Measurements from ENCODE around the gene WDR41. TPM values are rescaled to one million over a fixed set of nuclear protein-coding genes. Genes with fewer than 3 reads are reported as not detected.
A peak's percentile ranks its signal among the peaks of the same experiment; 100 is the strongest.
"Not testable (repeated sequence)": the region's sequence is repeated elsewhere in the genome, so short reads cannot be mapped to it uniquely, and the experiment has no call there.

WDR41 gene
- total RNA-seq, 2 experiments from 2014 or later = 30.5 to 32.6 TPM

DNA sequence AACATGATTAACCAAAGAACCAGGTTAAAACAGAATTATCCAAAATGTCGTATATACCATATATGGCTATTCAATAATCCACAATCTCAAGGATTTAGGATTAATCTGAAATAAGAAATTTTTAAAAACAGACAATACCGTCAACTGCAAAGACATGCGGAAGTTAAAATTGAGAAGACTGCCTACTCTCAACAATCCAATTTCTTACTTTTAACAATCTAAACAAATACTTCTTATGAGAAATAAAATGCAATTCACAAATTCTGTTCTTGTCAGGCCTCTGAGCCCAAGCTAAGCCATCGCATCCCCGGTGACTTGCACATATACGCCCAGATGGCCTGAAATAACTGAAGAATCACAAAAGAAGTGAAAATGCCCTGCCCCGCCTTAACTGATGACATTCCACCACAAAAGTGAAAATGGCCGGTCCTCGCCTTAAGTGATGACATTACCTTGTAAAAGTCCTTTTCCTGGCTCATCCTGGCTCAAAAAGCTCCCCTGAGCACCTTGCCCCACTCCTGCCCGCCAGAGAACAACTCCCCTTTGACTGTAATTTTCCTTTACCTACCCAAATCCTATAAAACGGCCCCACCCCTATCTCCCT lies 1.3 kb downstream of the WDR41 start:
- H3K9me3 Mint-ChIP-seq, POLR2A ChIA-PET, H3K36me3 Mint-ChIP-seq, H3K27me3 Mint-ChIP-seq: not testable (repeated sequence)
- DNase-seq = peak; percentile 20
- intact Hi-C loops (cut with micrococcal nuclease) = loop anchor here (5.0 to 10.0 kb wide), 3 partner anchors 114 to 804 kb away; partner anchors contain the start of gene AP3B1
- CTCF ChIA-PET = interaction anchor here (0.9 to 3.6 kb wide), 3 partner anchors 65 to 346 kb away, joined by 3 to 65 read pairs (median 15); no protein-coding TSS in a partner anchor
- Mint-ChIP-seq H3K27ac (peak overlapping the region; percentile 55), H3K4me1 (ENCODE audit: low read depth) (peaks cover 23% of the 10 kb centered on the region), H3K4me3 (peak overlapping the region; percentile 76)

DNA sequence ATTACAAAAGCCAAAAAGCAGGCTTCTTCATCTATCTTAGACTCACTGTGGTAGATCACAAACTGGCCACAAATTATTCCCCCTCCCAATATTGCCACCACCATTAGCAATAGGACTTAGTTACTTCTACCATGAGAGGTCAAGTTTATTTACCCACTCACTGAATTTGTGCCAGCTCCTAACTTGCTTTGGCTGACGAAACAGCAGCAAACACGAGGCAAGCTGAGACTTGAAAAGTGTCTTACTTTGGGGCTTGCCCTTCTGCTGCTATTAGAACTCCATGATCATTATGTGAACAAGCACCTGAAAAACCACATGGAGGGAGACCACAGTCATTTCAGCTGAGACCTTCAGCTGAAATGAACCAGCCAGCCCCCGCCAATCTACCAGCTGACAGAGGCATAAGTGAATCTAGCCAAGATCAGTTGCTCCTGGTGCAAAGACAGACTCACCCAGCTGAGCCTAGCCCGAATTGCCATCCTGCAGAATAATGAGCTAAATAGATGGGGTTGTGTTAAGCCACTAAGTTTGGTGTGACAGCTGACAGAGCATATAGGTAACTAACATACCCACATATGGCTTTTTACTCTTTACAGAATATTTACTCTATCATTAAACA lies 5.7 kb downstream of the WDR41 start:
- Mint-ChIP-seq H3K4me1 (ENCODE audit: low read depth) (peaks cover 11% of the 10 kb centered on the region), H3K27ac (no peak overlapping the region), H3K4me3 (no peak overlapping the region), H3K9me3 (no peaks in the 10 kb centered on the region), H3K27me3 (no peaks in the 10 kb centered on the region), H3K36me3 (peaks cover 10% of the 10 kb centered on the region)
- DNase-seq = no peak
- intact Hi-C loops (cut with micrococcal nuclease) = no loop called here
- ChIA-PET POLR2A (no interaction called here), CTCF (interaction anchor here (1.0 kb wide), 1 partner anchor 341 kb away, joined by 3 read pairs; no protein-coding TSS in a partner anchor)

DNA sequence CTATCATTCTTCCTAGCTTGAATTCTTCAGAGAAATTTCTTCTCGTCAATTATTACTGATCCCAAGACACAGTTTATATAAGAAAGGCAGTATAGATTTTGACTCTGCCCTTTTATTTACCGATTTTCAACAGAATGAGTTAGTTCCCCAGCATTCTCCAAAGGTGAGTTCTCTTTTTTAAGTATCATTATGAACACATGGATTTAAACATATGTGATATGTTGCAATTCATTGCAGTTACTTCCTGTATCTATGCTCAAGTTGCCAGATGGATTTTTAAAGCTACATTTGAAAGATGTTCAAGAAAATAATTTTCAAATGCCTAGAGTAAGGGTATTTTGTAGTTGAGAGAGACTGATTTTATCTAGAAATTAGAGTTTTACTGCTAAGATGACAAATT lies 8.4 kb downstream of the WDR41 start:
- Mint-ChIP-seq H3K27me3 (no peaks in the 10 kb centered on the region), H3K36me3 (peaks cover 16% of the 10 kb centered on the region), H3K4me3 (no peak overlapping the region), H3K4me1 (ENCODE audit: low read depth) (no peaks in the 10 kb centered on the region), H3K9me3 (peaks cover 3% of the 10 kb centered on the region), H3K27ac (no peak overlapping the region)
- ChIA-PET CTCF (interaction anchor here (0.6 to 2.7 kb wide), 2 partner anchors 9 to 93 kb away, joined by 3 to 13 read pairs; partner anchors contain the start of gene WDR41), POLR2A (interaction anchor here (0.6 kb wide), 1 partner anchor 1048 kb away, joined by 3 read pairs; no protein-coding TSS in a partner anchor)
- intact Hi-C loops (cut with micrococcal nuclease) = no loop called here
- DNase-seq = no peak

DNA sequence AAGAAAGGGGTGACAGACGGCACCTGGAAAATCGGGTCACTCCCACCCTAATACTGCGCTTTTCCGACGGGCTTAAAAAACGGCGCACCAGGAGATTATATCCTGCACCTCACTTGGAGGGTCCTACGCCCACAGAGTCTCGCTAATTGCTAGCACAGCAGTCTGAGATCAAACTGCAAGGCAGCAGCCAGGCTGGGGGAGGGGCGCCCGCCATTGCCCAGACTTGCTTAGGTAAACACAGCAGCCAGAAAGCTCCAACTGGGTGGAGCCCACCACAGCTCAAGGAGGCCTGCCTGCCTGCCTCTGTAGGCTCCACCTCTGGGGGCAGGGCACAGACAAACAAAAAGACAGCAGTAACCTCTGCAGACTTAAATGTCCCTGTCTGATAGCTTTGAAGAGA lies 17.1 kb downstream of the WDR41 start:
- POLR2A ChIA-PET; H3K9me3 Mint-ChIP-seq; H3K27ac Mint-ChIP-seq; DNase-seq; CTCF ChIA-PET; H3K27me3 Mint-ChIP-seq; H3K4me3 Mint-ChIP-seq; intact Hi-C loops (cut with micrococcal nuclease); H3K4me1 Mint-ChIP-seq (ENCODE audit: low read depth): not testable (repeated sequence)
- peaks cover 26% of the 10 kb centered on the region for H3K36me3 Mint-ChIP-seq

DNA sequence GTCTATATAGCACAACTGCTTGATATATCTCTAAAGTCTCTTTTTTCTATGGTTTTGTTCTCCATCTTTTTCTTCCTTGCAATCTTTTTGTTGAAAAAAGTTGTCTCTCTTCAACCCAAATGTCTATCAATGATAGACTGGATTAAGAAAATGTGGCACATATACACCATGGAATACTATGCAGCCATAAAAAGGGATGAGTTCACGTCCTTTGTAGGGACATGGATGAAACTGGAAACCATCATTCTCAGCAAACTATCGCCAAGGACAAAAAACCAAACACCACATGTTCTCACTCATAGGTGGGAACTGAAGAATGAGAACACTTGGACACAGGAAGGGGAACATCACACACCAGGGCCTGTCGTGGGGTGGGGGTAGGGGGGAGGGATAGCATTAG lies 23.2 kb downstream of the WDR41 start:
- H3K4me3 Mint-ChIP-seq; H3K4me1 Mint-ChIP-seq (ENCODE audit: low read depth); intact Hi-C loops (cut with micrococcal nuclease); CTCF ChIA-PET; H3K27me3 Mint-ChIP-seq; POLR2A ChIA-PET; H3K27ac Mint-ChIP-seq; DNase-seq: not testable (repeated sequence)
- Mint-ChIP-seq H3K9me3 (peaks cover 17% of the 10 kb centered on the region), H3K36me3 (peaks cover 29% of the 10 kb centered on the region)

DNA sequence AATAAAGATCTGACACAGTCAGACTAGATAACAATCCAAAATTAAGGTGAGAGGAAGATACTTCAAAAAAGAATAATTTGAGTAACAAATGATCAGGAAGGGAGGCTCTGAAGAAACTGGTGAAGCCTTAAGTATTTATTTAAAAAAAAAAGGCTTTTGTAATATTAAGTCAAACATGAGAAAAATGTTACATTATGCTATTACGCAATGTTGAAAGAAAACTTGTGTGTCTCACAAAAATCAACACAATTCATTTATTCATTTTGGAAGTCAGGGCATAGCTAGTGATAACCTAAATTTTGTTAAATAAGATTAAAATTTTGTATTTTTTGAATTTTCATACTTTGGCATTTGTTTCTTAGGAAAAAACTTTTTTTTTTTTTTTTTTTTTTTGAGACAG lies 28.2 kb downstream of the WDR41 start:
- no peaks in the 10 kb centered on the region for H3K4me1 Mint-ChIP-seq (ENCODE audit: low read depth)
- peaks cover 8% of the 10 kb centered on the region for H3K36me3 Mint-ChIP-seq
- ChIA-PET CTCF (no interaction called here), POLR2A (no interaction called here)
- no peak for DNase-seq
- intact Hi-C loops (cut with micrococcal nuclease) = no loop called here
- no peaks in the 10 kb centered on the region for H3K27me3 Mint-ChIP-seq
- no peak overlapping the region for H3K4me3 Mint-ChIP-seq
- H3K9me3 Mint-ChIP-seq = peaks cover 2% of the 10 kb centered on the region
- H3K27ac Mint-ChIP-seq = no peak overlapping the region

DNA sequence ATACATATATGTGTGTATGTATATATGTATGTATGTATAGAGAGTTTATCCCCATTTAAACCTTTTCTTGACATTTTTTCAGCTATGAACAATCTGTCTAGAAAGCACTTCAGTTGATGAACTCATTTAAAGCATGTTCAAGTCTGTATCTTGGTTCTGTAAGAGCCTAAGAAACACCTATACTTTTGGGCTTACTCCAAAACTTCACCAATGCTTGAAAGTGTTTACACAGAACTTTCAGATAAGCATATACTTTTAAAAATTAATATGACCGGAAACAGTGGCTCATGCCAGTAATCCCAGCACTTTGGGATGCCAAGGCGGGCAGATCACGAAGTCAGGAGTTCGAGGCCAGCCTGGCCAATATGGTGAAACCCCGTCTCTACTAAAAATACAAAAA lies 30.8 kb downstream of the WDR41 start:
- CTCF ChIA-PET = no interaction called here
- no peak for DNase-seq
- H3K9me3 Mint-ChIP-seq = no peaks in the 10 kb centered on the region
- POLR2A ChIA-PET = no interaction called here
- intact Hi-C loops (cut with micrococcal nuclease) = no loop called here
- H3K4me1 Mint-ChIP-seq (ENCODE audit: low read depth) = no peaks in the 10 kb centered on the region
- no peak overlapping the region for H3K27ac Mint-ChIP-seq
- peaks cover 2% of the 10 kb centered on the region for H3K36me3 Mint-ChIP-seq
- H3K4me3 Mint-ChIP-seq = no peak overlapping the region
- no peaks in the 10 kb centered on the region for H3K27me3 Mint-ChIP-seq

DNA sequence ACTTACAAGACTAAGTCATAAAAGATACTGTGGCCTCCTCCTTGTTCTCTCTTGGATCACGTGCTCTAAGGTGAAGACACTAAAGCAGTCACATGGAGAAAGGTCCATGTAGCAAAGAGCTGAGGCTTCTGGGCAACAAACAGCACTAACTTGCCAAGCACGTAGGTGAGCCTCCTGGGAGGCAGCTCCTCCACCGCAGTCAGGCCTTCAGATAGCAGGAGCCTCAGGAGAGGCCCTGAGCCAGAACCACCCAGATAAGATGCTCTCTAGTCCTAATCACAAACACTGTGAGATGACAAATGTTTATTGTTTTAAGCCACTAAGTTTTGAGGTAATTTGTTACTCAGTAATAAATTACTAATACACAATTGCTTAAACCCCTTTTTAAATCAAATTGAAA lies 38.0 kb downstream of the WDR41 start:
- Mint-ChIP-seq H3K9me3 (no peaks in the 10 kb centered on the region), H3K27ac (no peak overlapping the region), H3K4me1 (ENCODE audit: low read depth) (no peaks in the 10 kb centered on the region), H3K27me3 (no peaks in the 10 kb centered on the region), H3K36me3 (peaks cover 14% of the 10 kb centered on the region), H3K4me3 (no peak overlapping the region)
- intact Hi-C loops (cut with micrococcal nuclease) = no loop called here
- DNase-seq = no peak
- POLR2A ChIA-PET = no interaction called here
- CTCF ChIA-PET = interaction anchor here (0.6 kb wide), 1 partner anchor 287 kb away, joined by 3 read pairs; no protein-coding TSS in a partner anchor

DNA sequence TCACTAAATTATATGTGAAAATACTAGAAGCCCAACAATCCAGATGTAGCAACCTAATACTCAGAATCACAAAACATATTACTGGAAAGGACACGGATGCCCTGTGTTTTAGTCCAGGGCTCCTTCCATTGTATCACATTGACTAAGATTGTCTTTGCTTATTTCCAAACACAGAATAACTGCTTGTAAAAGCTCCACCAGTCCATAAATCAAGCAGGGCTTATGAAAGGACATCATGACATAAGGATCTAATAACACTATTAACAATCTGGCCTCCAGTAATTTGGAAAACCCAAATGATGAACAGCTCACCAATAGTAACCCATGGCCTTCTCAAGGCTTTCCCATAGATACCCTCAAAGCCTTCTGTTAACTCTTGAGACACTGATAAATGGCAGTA lies 39.8 kb downstream of the WDR41 start:
- no peak overlapping the region for H3K4me3 Mint-ChIP-seq
- CTCF ChIA-PET = no interaction called here

DNA sequence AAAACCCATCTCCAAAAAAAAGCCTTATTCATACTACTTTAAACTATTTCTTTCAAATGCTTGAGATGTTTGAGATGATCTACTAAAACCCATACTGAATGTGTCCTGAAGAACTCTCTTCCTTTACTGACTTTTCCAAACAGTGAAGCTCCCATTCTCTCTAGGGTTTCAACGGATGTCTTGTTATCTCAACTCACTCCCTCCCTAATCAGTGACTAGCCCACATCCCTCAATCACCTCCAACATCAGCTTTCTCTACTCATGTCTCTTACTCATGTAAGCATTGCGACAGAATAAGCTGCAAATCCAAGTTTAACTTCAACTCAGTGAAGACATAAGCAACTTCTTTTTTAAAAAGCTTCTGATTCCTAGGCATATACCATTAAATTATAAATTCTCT lies 42.1 kb downstream of the WDR41 start:
- no peaks in the 10 kb centered on the region for H3K4me1 Mint-ChIP-seq (ENCODE audit: low read depth)
- no peak overlapping the region for H3K27ac Mint-ChIP-seq
- peaks cover 5% of the 10 kb centered on the region for H3K9me3 Mint-ChIP-seq
- no peak overlapping the region for H3K4me3 Mint-ChIP-seq
- intact Hi-C loops (cut with micrococcal nuclease) = no loop called here
- no peak for DNase-seq
- ChIA-PET CTCF (no interaction called here), POLR2A (no interaction called here)
- H3K27me3 Mint-ChIP-seq = no peaks in the 10 kb centered on the region
- peaks cover 42% of the 10 kb centered on the region for H3K36me3 Mint-ChIP-seq

More for the DNA sequence above, 39.8 kb downstream of the WDR41 start:
- Mint-ChIP-seq H3K4me1 (ENCODE audit: low read depth) (no peaks in the 10 kb centered on the region), H3K9me3 (peaks cover 3% of the 10 kb centered on the region), H3K27ac (no peak overlapping the region), H3K36me3 (peaks cover 27% of the 10 kb centered on the region), H3K27me3 (no peaks in the 10 kb centered on the region)
- POLR2A ChIA-PET = no interaction called here
- DNase-seq = no peak
- intact Hi-C loops (cut with micrococcal nuclease) = no loop called here

DNA sequence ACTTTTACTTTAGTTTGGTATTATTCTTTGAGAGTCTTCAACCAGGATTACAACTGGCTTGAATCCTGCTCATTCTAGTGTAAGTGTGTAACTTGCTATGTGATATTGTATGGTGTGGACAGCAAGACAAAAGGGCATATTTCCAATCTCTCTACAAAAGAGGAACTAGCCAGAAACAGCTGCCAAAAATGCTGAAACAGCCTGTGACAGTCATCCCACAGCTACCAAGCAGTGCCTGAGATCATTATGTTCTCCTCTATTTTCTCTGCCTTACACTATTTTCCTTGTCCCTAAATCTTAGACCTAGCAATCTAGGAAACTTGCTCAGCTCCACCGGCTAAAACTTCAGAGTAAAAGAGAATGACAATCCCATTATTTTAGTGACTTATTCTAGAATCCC lies 42.8 kb downstream of the WDR41 start:
- H3K36me3 Mint-ChIP-seq = peaks cover 45% of the 10 kb centered on the region
- H3K4me1 Mint-ChIP-seq (ENCODE audit: low read depth) = no peaks in the 10 kb centered on the region
- H3K27me3 Mint-ChIP-seq = no peaks in the 10 kb centered on the region
- no peak overlapping the region for H3K27ac Mint-ChIP-seq
- no peak overlapping the region for H3K4me3 Mint-ChIP-seq
- peaks cover 5% of the 10 kb centered on the region for H3K9me3 Mint-ChIP-seq
- CTCF ChIA-PET = no interaction called here
- intact Hi-C loops (cut with micrococcal nuclease) = no loop called here
- no peak for DNase-seq
- POLR2A ChIA-PET = no interaction called here

DNA sequence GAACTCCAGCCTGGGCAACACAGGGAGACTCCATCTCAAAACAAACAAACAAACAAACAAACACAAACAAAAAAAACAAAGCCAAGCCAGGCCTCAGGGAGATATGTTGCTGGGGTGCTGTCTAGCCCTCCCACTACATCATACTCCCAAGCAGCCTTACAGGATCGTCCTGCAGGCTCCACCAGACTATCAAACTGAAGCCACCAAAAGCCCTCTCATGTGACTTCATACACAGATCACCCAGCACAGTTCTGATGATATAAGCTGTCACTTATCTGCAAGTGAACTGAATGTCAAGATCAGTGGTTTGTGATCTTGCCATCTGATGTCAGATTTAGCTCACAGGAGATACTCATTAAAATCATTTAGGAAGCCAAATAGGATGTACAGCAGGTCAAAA lies 43.3 kb downstream of the WDR41 start:
- Mint-ChIP-seq H3K27ac (no peak overlapping the region), H3K9me3 (peaks cover 5% of the 10 kb centered on the region), H3K4me1 (ENCODE audit: low read depth) (no peaks in the 10 kb centered on the region), H3K36me3 (peaks cover 47% of the 10 kb centered on the region), H3K27me3 (no peaks in the 10 kb centered on the region), H3K4me3 (no peak overlapping the region)
- intact Hi-C loops (cut with micrococcal nuclease) = no loop called here
- no peak for DNase-seq
- POLR2A ChIA-PET = no interaction called here
- CTCF ChIA-PET = no interaction called here

DNA sequence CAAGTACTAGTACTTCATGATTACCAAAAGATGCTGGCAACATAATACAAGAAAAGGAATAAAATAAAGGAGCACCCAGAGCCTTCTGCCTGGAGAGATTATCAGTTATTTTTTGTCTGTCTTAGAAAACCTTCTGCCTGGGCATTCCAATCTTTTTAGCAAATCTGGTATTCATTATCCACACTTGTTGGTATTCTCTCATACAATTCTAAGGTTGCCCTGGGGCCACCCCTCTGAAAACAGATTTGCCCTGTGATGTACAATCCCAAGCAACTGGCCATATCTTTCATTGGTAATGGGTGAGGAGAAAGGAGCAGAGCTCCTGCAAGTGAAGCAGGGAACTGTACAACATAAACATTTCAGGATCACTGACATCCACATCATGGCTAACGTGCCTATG lies 47.8 kb downstream of the WDR41 start:
- Mint-ChIP-seq H3K27ac (no peak overlapping the region), H3K27me3 (no peaks in the 10 kb centered on the region)
- CTCF ChIA-PET = no interaction called here

More for the DNA sequence above, 47.8 kb downstream of the WDR41 start:
- Mint-ChIP-seq H3K36me3 (peaks cover 39% of the 10 kb centered on the region), H3K9me3 (peaks cover 5% of the 10 kb centered on the region), H3K4me1 (ENCODE audit: low read depth) (no peaks in the 10 kb centered on the region), H3K4me3 (no peak overlapping the region)
- POLR2A ChIA-PET = no interaction called here
- no peak for DNase-seq
- intact Hi-C loops (cut with micrococcal nuclease) = no loop called here

Measured in activated CD4-positive, alpha-beta memory T cell treated with anti-CD3 and anti-CD28 coated beads for 36 hours (primary cell).